Activated naive CD4-positive, alpha-beta T cell treated with anti-CD3 and anti-CD28 coated beads for 36 hours (primary cell): ENCODE measurements around the gene ZRANB3. TPM values are rescaled to one million over a fixed set of nuclear protein-coding genes. Genes with fewer than 3 reads are reported as not detected.
"Not testable (repeated sequence)": the region's sequence is repeated elsewhere in the genome, so short reads cannot be mapped to it uniquely, and the experiment has no call there.

ENCODE experiments used
- CTCF ChIA-PET: fragments of 350-600 bp; sonication (Branson Sonifier 250); formaldehyde crosslinking; loops from one replicate; lab custom pipeline; 2021; ENCODE audit warnings: antibody characterized with exemption; lab: Charles Lee
- DNase-seq: peaks from one replicate; pipeline ENCODE4 v3.0.0-alpha.2; 2020
- H3K27ac Mint-ChIP-seq: one replicate; pipeline ENCODE4 v1.8.0; 2021; ENCODE audit warnings: mild to moderate bottlenecking, mixed read lengths
- H3K27me3 Mint-ChIP-seq: one replicate; pipeline ENCODE4 v1.8.0; 2021; ENCODE audit warnings: low read depth, mixed read lengths
- H3K36me3 Mint-ChIP-seq: one replicate; pipeline ENCODE4 v1.8.0; 2021; ENCODE audit warnings: low read depth, mixed read lengths
- H3K4me1 Mint-ChIP-seq: one replicate; pipeline ENCODE4 v1.8.0; 2021; ENCODE audit warnings: low read depth, mixed read lengths
- H3K4me3 Mint-ChIP-seq: one replicate; pipeline ENCODE4 v1.8.0; 2021; ENCODE audit warnings: mild to moderate bottlenecking, moderate library complexity, mixed read lengths
- H3K9me3 Mint-ChIP-seq: one replicate; pipeline ENCODE4 v1.8.0; 2021; ENCODE audit warnings: mixed read lengths
- intact Hi-C: fragments of 100-400 bp; cut with micrococcal nuclease; formaldehyde crosslinking; loops from one replicate; pipeline ENCODE4 v1.15.1; 2023
- total RNA-seq, 2 experiments: library from RNA; stranded (reverse); gene quantifications; one replicate each; pipeline ENCODE4 v1.2.3, GENCODE V29; 2021

ZRANB3 gene
- total RNA-seq, result 10 to 100 TPM; 18.5 to 18.9 TPM

DNA sequence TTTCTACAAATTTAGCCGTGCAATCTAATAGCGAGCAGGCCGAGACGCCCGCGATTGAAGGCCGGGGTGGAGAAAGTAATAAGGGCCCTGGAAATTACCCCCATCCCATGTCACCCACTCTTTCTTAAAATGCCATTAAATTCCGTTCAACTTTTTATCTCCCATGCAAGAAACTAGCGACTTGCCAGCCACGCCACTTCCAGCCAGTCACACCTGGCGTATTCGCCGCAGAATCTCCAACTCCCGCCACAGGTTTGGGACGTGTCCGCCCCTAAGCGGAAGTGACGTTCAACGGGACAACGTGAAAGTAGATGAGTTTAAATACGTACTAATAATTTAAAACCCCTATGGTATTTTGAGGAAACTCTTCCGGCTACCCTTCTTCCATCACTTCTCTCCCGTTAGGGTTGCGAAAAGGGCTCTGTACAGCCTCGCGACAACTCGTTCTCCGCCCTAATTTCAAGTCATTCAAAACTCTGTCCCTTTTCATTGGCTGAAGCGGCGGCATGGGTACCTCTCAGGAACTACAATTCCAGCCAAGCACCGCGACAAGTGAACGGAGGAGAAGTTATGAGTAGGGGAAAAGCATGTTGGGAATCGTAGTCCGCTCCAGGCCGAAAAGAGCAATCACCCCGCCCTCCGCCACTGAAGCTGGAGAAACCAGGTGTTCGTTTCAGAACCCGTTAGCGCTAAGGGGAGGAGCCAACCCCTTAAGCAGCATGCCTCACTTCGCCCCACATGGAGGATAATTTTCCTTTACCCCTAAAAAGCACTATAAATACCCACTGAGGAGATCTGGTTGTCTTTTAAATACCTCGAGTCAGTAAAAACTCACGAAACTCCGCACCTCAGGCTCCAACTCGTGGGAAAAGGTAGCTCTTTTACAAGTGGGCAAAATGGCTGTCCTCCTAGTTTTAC lies at the start of gene ZRANB3:
Gene ZRANB3 (minus strand): TSS at position 906 of the 918 bp plus-strand sequence.
- H3K9me3 Mint-ChIP-seq, result no peaks in the 10 kb centered on the region
- no peak within 1 kb of the TSS for H3K4me3 Mint-ChIP-seq
- CTCF ChIA-PET, result interaction anchor here (0.8 to 0.9 kb wide), 2 partner anchors 179 to 471 kb away, joined by 3 to 5 read pairs; no protein-coding TSS in a partner anchor
- peak; percentile 98 for DNase-seq
- H3K4me1 Mint-ChIP-seq, result peaks cover 42% of the 10 kb centered on the region
- intact Hi-C loops, result loop anchor here (1.0 to 5.0 kb wide), 16 partner anchors 58 to 852 kb away; partner anchors contain the start of genes CCNT2, MCM6, RAB3GAP1 and UBXN4
- H3K27ac Mint-ChIP-seq, result peak within 1 kb of the TSS; percentile 39
- H3K27me3 Mint-ChIP-seq, result no peaks in the 10 kb centered on the region
- peaks cover 6% of the 10 kb centered on the region for H3K36me3 Mint-ChIP-seq

DNA sequence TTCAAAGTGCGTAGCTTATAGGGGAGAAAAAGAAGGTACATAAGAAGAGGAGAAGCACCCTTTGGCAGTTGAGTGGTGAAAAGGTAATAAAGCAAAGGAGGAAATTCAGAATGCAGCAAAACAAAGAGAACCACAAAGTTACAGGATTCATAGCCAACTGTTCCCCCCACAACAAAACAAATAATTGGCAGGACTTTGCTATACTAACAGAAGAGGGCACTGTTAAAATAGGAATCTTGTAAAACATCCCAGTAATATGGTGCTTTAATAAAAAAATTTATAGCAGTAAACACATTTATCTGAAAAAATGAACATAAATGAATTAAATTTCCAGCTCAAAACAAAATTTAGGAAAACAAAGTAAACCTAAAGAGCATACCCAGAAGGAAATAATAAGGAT lies 42.6 kb upstream of the ZRANB3 start:
- Mint-ChIP-seq H3K4me1 (no peaks in the 10 kb centered on the region), H3K36me3 (peaks cover 11% of the 10 kb centered on the region), H3K27me3 (no peaks in the 10 kb centered on the region), H3K9me3 (no peaks in the 10 kb centered on the region), H3K27ac (no peak overlapping the region), H3K4me3 (no peak overlapping the region)
- DNase-seq, result no peak
- intact Hi-C loops, result no loop called here
- CTCF ChIA-PET, result interaction anchor here (0.6 to 1.4 kb wide), 5 partner anchors 10 to 138 kb away, joined by 3 to 5 read pairs (median 3); no protein-coding TSS in a partner anchor

DNA sequence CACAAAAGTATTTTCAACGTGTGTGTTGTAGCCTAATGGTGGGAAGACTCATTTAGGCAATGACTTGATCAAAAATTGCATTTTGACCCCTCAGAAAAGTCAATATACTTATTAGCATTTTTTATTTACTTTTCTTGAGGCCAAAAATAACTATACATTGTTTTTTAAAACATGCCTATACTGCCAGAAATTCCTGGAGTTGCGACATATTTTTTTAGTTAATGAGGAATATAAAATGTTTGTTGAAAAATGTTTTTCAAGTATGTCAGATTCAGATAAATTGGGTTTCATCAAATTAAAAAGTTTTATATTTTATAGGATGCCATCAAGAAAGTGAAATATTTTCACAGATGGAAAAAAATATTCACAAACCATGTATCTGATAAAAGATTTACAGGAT lies 39.9 kb upstream of the ZRANB3 start:
- intact Hi-C loops, result no loop called here
- Mint-ChIP-seq H3K4me3 (no peak overlapping the region), H3K27ac (no peak overlapping the region), H3K9me3 (no peaks in the 10 kb centered on the region), H3K36me3 (peaks cover 8% of the 10 kb centered on the region), H3K4me1 (no peaks in the 10 kb centered on the region), H3K27me3 (no peaks in the 10 kb centered on the region)
- DNase-seq, result no peak
- CTCF ChIA-PET, result interaction anchor here (0.6 kb wide), 2 partner anchors 9 to 97 kb away, joined by 3 to 4 read pairs; no protein-coding TSS in a partner anchor

GRCh38 chr2:135563793-135564192 lies 32.8 kb upstream of the ZRANB3 start:
- CTCF ChIA-PET, result interaction anchor here (0.9 to 1.5 kb wide), 2 partner anchors 10 to 575 kb away, joined by 3 read pairs; no protein-coding TSS in a partner anchor
- no peak overlapping the region for H3K4me3 Mint-ChIP-seq
- no peaks in the 10 kb centered on the region for H3K27me3 Mint-ChIP-seq
- peaks cover 2% of the 10 kb centered on the region for H3K9me3 Mint-ChIP-seq
- intact Hi-C loops, result no loop called here
- H3K27ac Mint-ChIP-seq, result no peak overlapping the region
- peaks cover 5% of the 10 kb centered on the region for H3K4me1 Mint-ChIP-seq
- H3K36me3 Mint-ChIP-seq, result peaks cover 19% of the 10 kb centered on the region
- DNase-seq, result peak; percentile 53

- CTCF ChIA-PET, result interaction anchor here (0.6 to 1.0 kb wide), 2 partner anchors 8 to 150 kb away, joined by 3 to 4 read pairs; no protein-coding TSS in a partner anchor
- intact Hi-C loops, result no loop called here
- H3K4me3 Mint-ChIP-seq, result no peak overlapping the region
Measured at GRCh38 chr2:135561925-135562324, 30.9 kb upstream of the ZRANB3 start.

GRCh38 chr2:135557530-135557929 lies 26.5 kb upstream of the ZRANB3 start:
- H3K27ac Mint-ChIP-seq, result no peak overlapping the region
- intact Hi-C loops, result no loop called here

More at GRCh38 chr2:135561925-135562324, 30.9 kb upstream of the ZRANB3 start:
- no peak for DNase-seq
- peaks cover 7% of the 10 kb centered on the region for H3K4me1 Mint-ChIP-seq
- H3K9me3 Mint-ChIP-seq, result peaks cover 2% of the 10 kb centered on the region
- no peaks in the 10 kb centered on the region for H3K27me3 Mint-ChIP-seq
- H3K36me3 Mint-ChIP-seq, result peaks cover 17% of the 10 kb centered on the region
- H3K27ac Mint-ChIP-seq, result no peak overlapping the region

DNA sequence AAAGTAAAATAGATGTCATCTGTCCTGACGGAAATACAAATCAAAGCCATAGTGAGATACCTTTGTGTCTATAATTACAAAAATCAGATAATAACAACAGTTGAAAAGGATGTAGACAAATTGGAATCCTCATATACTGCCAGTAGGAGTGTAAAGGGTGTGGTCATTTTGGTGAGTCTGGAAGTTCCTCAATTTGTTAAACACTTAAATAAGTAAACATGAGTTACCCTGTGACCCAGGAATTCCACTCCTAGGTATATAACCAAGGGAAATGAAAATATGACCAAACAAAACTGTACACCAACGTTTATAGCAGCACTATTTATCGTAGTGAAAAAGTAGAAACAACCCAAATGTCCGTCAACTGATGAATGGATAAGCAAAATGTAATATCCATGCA lies 24.3 kb upstream of the ZRANB3 start:
- H3K27ac Mint-ChIP-seq, result no peak overlapping the region
- DNase-seq, result no peak
- H3K4me3 Mint-ChIP-seq, result no peak overlapping the region
- H3K36me3 Mint-ChIP-seq, result peaks cover 9% of the 10 kb centered on the region
- peaks cover 5% of the 10 kb centered on the region for H3K4me1 Mint-ChIP-seq
- intact Hi-C loops, result no loop called here
- CTCF ChIA-PET, result no interaction called here
- no peaks in the 10 kb centered on the region for H3K27me3 Mint-ChIP-seq
- no peaks in the 10 kb centered on the region for H3K9me3 Mint-ChIP-seq

More at GRCh38 chr2:135557530-135557929, 26.5 kb upstream of the ZRANB3 start:
- Mint-ChIP-seq H3K9me3 (no peaks in the 10 kb centered on the region), H3K36me3 (peaks cover 14% of the 10 kb centered on the region), H3K4me3 (no peak overlapping the region), H3K4me1 (peaks cover 5% of the 10 kb centered on the region), H3K27me3 (no peaks in the 10 kb centered on the region)
- DNase-seq, result no peak
- CTCF ChIA-PET, result no interaction called here

GRCh38 chr2:135552887-135553286 lies 21.9 kb upstream of the ZRANB3 start:
- H3K4me3 Mint-ChIP-seq, result no peak overlapping the region

GRCh38 chr2:135551356-135551755 lies 20.3 kb upstream of the ZRANB3 start:
- H3K27ac Mint-ChIP-seq, result no peak overlapping the region
- peaks cover 6% of the 10 kb centered on the region for H3K36me3 Mint-ChIP-seq
- CTCF ChIA-PET, result interaction anchor here (1.1 kb wide), 1 partner anchor 460 kb away, joined by 3 read pairs; no protein-coding TSS in a partner anchor
- no peaks in the 10 kb centered on the region for H3K9me3 Mint-ChIP-seq
- peaks cover 6% of the 10 kb centered on the region for H3K4me1 Mint-ChIP-seq
- H3K4me3 Mint-ChIP-seq, result no peak overlapping the region
- intact Hi-C loops, result no loop called here
- no peaks in the 10 kb centered on the region for H3K27me3 Mint-ChIP-seq
- no peak for DNase-seq

More at GRCh38 chr2:135552887-135553286, 21.9 kb upstream of the ZRANB3 start:
- Mint-ChIP-seq H3K9me3 (no peaks in the 10 kb centered on the region), H3K27me3 (no peaks in the 10 kb centered on the region), H3K36me3 (peaks cover 8% of the 10 kb centered on the region), H3K27ac (no peak overlapping the region), H3K4me1 (peaks cover 5% of the 10 kb centered on the region)
- intact Hi-C loops, result no loop called here
- CTCF ChIA-PET, result interaction anchor here (0.6 kb wide), 2 partner anchors 576 to 588 kb away, joined by 3 to 4 read pairs; no protein-coding TSS in a partner anchor
- DNase-seq, result no peak

GRCh38 chr2:135547311-135547710 lies 16.3 kb upstream of the ZRANB3 start:
- Mint-ChIP-seq H3K36me3 (no peaks in the 10 kb centered on the region), H3K4me1 (peaks cover 6% of the 10 kb centered on the region), H3K4me3 (no peak overlapping the region), H3K9me3 (no peaks in the 10 kb centered on the region), H3K27ac (no peak overlapping the region), H3K27me3 (no peaks in the 10 kb centered on the region)
- CTCF ChIA-PET, result no interaction called here
- intact Hi-C loops, result no loop called here
- no peak for DNase-seq

DNA sequence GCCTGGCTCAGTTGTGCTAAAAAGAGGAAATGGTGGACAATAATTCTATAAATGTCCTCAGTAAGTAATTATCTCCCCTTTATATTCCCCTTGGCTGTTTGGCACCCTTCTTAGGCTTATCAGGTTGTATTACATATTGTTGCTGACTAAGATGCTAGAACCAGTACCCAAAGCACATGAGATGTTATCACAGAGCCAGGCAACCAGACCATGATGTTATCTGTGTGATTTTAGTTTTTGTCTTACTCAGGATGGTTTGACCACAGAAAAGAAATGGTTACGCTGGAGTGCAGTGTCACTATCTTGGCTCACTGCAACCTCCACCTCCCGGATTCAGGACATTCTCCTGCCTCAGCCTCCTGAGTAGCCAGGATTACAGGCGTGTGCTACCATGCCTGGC lies 15.4 kb upstream of the ZRANB3 start:
- no peak for DNase-seq
- Mint-ChIP-seq H3K36me3 (no peaks in the 10 kb centered on the region), H3K27me3 (no peaks in the 10 kb centered on the region), H3K27ac (no peak overlapping the region), H3K4me1 (peaks cover 6% of the 10 kb centered on the region), H3K9me3 (no peaks in the 10 kb centered on the region), H3K4me3 (no peak overlapping the region)
- CTCF ChIA-PET, result no interaction called here
- intact Hi-C loops, result no loop called here

- peaks cover 33% of the 10 kb centered on the region for H3K4me1 Mint-ChIP-seq
- not testable (repeated sequence) for H3K27ac Mint-ChIP-seq, H3K4me3 Mint-ChIP-seq, H3K36me3 Mint-ChIP-seq, H3K27me3 Mint-ChIP-seq, DNase-seq, H3K9me3 Mint-ChIP-seq
- CTCF ChIA-PET, result interaction anchor here (0.6 kb wide), 1 partner anchor 544 kb away, joined by 3 read pairs; no protein-coding TSS in a partner anchor
- intact Hi-C loops, result loop anchor here (5.0 kb wide), 2 partner anchors 524 to 774 kb away; no protein-coding TSS in a partner anchor
Measured at GRCh38 chr2:135533545-135533944, 2.5 kb upstream of the ZRANB3 start.
